ENCODE measurements around the gene AREG.

AREG gene

GRCh38 chr4:74433043-74433442 is 11.9 kb upstream of the AREG start:
- DNase-seq (ENCODE audit: low read depth, low spot score), result no peak

GRCh38 chr4:74433541-74434172 is 11.3 kb upstream of the AREG start:
- no peak for DNase-seq (ENCODE audit: low read depth, low spot score)

DNA sequence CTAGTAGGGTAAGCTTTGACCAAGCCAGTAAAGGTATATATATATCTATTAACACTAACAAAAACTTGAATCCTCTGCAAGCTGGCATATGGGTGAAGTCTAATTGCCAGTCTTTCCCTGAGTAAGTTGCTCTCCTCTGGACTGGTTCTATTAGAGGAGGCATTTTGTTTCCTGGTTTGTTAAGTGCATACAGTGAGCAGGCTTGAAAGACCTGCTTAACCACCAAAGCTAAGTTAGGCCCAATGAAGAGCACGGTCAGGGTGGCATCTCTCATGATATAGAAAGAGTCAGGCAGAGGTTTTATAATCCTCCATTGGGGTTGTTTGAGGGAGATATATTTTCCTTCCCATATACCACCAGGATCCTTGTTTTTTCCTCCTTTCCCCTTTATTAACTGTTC is 9.6 kb upstream of the AREG start:
- no peak for DNase-seq (ENCODE audit: low read depth, low spot score)

- no peak for DNase-seq (ENCODE audit: low read depth, low spot score)
Observed at GRCh38 chr4:74437866-74438265, 7.1 kb upstream of the AREG start.

DNA sequence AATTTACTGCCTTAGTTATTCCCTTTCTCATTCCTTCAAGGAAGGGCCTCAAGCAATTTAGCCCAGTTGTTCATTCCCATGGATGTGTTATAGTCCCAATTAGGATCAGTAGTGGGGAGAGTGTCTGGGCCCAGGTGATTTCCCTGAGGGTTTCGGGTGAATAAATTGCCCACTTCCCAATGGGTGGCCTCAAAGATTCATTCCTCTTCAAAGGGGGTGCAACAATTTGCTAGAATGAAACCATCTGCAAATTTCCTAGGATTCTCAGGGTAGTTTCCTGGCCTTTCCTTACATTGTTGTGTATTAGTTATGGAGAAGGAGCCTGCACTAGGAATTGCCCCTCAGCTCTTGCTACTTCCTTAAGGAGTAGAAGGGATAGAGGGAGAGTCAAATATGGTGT is 6.3 kb upstream of the AREG start:
- no peak for DNase-seq (ENCODE audit: low read depth, low spot score)

DNA sequence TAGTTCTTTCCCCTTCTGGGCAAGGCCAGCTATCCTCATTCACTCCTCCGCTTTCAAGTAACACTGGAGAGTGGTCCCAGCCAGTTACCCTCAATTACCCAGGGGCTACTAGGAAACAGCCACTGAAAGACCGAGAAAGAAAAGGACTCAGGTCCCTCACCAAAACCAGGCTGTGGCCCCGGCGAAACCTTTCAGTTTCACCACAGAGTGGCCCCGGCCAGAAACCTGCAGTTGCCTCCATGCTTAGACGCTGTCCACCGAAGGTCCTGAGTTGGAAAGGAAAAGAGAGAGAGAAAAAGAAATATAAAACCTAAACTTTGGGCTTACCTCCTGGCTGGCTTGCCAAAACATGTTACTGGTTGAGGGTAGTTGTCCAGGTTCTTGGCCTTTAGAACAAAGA is 5.0 kb upstream of the AREG start:
- no peak for DNase-seq (ENCODE audit: low read depth, low spot score)

- no peak for DNase-seq (ENCODE audit: low read depth, low spot score)
Observed at GRCh38 chr4:74440356-74440755, 4.6 kb upstream of the AREG start.

DNA sequence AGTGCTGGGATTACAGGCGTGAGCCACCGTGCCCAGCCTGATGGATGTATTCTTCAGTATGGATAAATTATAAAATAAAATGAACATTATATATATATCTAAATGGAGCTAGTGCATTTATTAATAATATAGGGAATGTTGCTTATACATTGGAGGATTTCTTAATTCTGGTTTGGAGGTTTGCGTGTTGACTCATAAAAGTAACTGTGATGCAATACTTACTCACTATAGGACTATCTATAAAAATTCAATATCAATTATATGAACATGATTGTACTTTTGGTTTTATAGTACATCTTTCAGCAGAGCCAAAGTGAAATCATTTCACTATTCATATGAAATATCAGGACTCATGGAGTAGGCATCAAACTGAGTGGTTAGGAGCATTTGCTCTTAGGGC is 3.2 kb upstream of the AREG start:
- no peak for DNase-seq (ENCODE audit: low read depth, low spot score)

DNA sequence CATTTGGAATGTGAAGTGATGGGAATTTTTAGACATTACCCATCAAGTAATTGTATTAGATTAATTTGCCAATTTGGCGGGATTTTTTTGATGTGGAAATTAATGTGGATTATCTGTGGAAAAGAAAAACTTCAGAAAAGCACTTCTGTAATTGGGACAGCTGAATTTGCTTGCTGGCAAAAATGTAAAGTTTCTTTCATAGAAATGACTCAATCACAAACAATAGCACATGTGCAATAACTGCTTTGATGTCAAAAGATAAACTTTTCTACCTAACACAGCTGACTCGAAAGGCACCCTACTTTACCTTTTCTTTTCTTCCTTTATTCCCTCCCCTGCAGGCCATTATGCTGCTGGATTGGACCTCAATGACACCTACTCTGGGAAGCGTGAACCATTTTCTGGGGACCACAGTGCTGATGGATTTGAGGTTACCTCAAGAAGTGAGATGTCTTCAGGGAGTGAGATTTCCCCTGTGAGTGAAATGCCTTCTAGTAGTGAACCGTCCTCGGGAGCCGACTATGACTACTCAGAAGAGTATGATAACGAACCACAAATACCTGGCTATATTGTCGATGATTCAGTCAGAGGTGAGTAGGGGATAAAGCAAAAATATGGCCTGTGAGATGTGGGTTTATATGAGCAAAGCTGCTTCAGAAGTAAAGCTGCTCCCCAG is 1.4 kb downstream of the AREG start:
- DNase-seq (ENCODE audit: low read depth, low spot score), result no peak

- no peak for DNase-seq (ENCODE audit: low read depth, low spot score)
Observed at GRCh38 chr4:74446896-74447295, 2.0 kb downstream of the AREG start.

DNA sequence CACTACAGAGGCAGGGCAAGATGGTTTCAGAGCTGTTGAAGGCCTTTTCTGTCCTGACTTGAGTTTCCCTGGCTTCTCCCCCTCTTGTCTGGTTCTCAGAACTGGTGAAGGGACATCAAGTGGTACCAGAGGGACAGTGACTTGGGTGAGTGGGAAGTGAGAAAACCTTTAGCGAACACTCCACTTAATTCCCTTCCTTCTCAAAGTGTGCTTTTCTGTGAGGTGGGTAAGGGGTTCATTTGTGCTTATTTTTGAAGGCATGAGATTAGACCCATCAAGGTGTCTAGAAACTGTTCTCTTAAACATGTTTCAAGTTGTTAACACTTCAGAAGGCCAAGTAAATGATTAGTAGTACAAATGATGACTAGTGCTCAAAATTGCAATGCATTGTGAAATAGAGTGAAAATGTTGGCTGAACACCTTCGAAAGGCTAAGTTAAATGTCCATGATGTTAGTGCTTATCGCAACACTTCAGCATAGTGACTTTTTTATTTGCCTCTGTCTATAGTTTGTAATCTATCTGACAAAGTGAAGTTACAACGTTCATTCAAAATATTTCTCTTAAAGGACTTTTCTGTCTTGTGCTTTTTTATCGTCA is 2.8 kb downstream of the AREG start:
- no peak for DNase-seq (ENCODE audit: low read depth, low spot score)

DNA sequence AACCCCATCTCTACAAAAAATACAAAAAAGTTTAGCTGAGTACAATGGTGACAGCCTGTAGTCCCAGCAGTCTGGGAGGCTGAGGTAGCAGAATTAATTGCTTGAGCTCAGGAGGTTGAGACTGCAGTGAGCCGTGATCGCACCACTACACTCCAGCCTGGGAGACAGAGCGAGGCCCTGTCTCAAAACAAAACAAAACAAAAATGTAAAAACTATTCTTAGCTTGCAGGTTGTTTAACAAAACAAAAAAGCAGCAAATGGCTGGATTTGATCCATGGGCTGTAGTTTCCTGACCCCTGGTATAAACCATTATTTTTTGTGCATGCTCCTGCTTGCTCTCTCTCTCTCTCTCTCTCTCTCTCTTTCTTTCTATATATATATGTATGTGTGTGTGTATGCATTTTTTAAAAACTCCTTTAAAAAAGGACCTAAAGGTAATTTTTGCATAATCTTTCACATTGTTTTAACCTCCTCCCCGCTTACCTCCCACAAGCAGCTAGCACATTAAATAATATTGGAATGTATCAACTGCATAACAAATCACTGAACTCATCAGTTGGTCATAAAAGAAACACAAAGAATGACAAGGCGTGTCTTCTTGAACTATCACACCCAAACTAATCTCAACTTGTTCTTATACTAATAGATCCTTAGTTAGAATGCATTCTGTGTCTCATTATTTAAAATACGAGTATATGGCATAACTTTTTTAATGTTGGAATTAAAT is 4.8 kb downstream of the AREG start:
- DNase-seq (ENCODE audit: low read depth, low spot score), result no peak

DNA sequence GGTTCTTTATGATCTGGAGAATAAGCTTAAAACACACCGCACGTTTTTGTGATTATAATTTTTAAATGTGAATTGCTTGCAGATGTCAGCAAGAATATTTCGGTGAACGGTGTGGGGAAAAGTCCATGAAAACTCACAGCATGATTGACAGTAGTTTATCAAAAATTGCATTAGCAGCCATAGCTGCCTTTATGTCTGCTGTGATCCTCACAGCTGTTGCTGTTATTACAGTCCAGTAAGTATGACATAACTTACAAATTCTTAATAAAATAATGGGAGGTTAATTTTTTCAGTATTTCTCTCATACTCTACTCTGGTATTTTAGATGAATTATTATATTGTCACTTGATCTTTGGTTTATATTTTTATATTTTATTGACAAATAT is 5.4 kb downstream of the AREG start:
- no peak for DNase-seq (ENCODE audit: low read depth, low spot score)

GRCh38 chr4:74451214-74451661 is 6.3 kb downstream of the AREG start:
- no peak for DNase-seq (ENCODE audit: low read depth, low spot score)

DNA sequence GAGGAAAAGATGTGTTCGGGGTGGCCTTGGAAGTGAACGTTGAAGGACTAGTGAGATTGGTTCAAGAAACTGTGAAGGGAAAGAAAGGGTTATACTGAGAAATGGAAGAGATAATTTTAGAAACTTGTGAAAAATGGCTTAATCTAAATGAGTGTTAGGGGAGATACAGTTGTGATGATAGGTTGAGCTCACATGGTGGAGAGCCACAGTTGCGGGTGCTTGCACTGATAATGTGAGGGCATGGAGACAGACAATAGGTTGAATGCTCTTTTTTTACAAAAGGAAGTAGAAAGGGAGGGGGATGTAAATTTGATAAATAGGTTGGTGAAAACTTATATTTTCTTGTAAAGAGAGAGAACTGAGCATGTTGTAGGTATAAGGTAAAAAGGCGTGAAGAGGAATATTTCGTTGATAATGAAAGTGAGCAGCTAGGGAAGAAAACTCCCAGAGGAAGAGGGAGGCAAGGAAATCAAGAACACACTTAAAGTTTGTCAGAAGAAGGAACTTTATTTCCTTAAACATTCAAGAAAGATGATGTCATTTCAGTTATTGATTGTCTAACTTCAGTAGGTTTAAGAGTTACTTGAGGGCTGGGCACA is 8.2 kb downstream of the AREG start:
- DNase-seq (ENCODE audit: low read depth, low spot score), result no peak

- DNase-seq (ENCODE audit: low read depth, low spot score), result no peak
Observed at GRCh38 chr4:74453829-74454742, 9.2 kb downstream of the AREG start.

- no peak for DNase-seq (ENCODE audit: low read depth, low spot score)
Observed at GRCh38 chr4:74455361-74456055, 10.6 kb downstream of the AREG start.

GRCh38 chr4:74456056-74456744 is 11.3 kb downstream of the AREG start:
- DNase-seq (ENCODE audit: low read depth, low spot score), result no peak

GRCh38 chr4:74456849-74457395 is 12.0 kb downstream of the AREG start:
- no peak for DNase-seq (ENCODE audit: low read depth, low spot score)

- DNase-seq (ENCODE audit: low read depth, low spot score), result no peak
Observed at GRCh38 chr4:74460833-74461232, 15.9 kb downstream of the AREG start.

Data from ELF-1 (cell line).